Nephron (organoid): ENCODE measurements around the gene ZNF689.
"Not testable (repeated sequence)": the region's sequence is repeated elsewhere in the genome, so short reads cannot be mapped to it uniquely, and the experiment has no call there.

Experiments
- H3K27ac Mint-ChIP-seq, 3 experiments: 2 replicates each; pipeline ENCODE4 v1.8.0; 2020; ENCODE audit warnings: mixed read lengths in 3 of 3, mild to moderate bottlenecking in 2 of 3, moderate library complexity in 1 of 3
- H3K27me3 Mint-ChIP-seq: 2 replicates; pipeline ENCODE4 v1.8.0; 2021; ENCODE audit warnings: low read depth, mild to moderate bottlenecking, moderate library complexity, mixed read lengths
- H3K36me3 Mint-ChIP-seq: 2 replicates; pipeline ENCODE4 v1.8.0; 2020; ENCODE audit warnings: low read depth, mixed read lengths
- H3K4me1 Mint-ChIP-seq: 2 replicates; pipeline ENCODE4 v1.8.0; 2020; ENCODE audit warnings: mixed read lengths
- H3K4me3 Mint-ChIP-seq, 3 experiments: 2 replicates each; pipeline ENCODE4 v1.8.0; 2020; ENCODE audit warnings: mild to moderate bottlenecking in 3 of 3, mixed read lengths in 3 of 3, moderate library complexity in 2 of 3
- H3K9me3 Mint-ChIP-seq: 2 replicates; pipeline ENCODE4 v1.8.0; 2020; ENCODE audit warnings: mixed read lengths
- TF ChIP-seq, protein P1 (sequence below), 3 experiments: fragments of 200-600 bp; sonication (generic); IDR thresholded peaks; one replicate each; pipeline ENCODE4 v1.5.0; 2021; ENCODE audit warnings: antibody characterized with exemption in 3 of 3; ENCODE audit not compliant: unreplicated experiment in 3 of 3

Gene ZNF689

DNA sequence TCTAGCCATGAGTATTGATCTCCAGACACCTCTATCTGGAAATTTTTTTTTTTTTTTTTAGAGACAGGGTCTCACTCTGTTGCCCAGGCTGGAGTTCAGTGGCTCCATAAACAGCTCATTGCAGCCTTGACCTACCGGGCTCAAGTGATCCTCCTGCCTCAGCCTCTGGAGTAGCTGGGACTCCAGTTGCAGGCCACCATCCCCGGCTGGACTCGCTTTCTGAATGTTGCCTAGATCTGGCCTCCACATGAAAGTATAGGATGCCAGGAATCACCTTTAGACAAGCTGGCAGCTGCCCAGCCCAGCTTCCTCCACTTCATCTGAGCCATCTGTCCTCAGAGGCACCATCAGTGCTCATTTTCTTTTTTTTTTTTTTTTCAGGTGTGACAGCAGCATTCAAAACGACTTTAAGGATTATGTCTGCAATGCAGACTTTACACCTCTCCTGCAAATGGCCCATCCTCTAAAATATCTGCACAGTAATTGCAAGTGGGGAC is 34.2 kb upstream of the ZNF689 start:
- H3K27me3 Mint-ChIP-seq = peaks cover 8% of the 10 kb centered on the region
- H3K4me3 Mint-ChIP-seq = no peak overlapping the region
- H3K27ac Mint-ChIP-seq = no peak overlapping the region
- TF ChIP-seq, protein P1, sequence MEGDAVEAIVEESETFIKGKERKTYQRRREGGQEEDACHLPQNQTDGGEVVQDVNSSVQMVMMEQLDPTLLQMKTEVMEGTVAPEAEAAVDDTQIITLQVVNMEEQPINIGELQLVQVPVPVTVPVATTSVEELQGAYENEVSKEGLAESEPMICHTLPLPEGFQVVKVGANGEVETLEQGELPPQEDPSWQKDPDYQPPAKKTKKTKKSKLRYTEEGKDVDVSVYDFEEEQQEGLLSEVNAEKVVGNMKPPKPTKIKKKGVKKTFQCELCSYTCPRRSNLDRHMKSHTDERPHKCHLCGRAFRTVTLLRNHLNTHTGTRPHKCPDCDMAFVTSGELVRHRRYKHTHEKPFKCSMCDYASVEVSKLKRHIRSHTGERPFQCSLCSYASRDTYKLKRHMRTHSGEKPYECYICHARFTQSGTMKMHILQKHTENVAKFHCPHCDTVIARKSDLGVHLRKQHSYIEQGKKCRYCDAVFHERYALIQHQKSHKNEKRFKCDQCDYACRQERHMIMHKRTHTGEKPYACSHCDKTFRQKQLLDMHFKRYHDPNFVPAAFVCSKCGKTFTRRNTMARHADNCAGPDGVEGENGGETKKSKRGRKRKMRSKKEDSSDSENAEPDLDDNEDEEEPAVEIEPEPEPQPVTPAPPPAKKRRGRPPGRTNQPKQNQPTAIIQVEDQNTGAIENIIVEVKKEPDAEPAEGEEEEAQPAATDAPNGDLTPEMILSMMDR (IDR thresholded peaks at IDR 0.05; ENCODE audit: unreplicated experiment in 3 of 3) = no peak
- H3K9me3 Mint-ChIP-seq = no peaks in the 10 kb centered on the region
- no peaks in the 10 kb centered on the region for H3K4me1 Mint-ChIP-seq
- no peaks in the 10 kb centered on the region for H3K36me3 Mint-ChIP-seq

DNA sequence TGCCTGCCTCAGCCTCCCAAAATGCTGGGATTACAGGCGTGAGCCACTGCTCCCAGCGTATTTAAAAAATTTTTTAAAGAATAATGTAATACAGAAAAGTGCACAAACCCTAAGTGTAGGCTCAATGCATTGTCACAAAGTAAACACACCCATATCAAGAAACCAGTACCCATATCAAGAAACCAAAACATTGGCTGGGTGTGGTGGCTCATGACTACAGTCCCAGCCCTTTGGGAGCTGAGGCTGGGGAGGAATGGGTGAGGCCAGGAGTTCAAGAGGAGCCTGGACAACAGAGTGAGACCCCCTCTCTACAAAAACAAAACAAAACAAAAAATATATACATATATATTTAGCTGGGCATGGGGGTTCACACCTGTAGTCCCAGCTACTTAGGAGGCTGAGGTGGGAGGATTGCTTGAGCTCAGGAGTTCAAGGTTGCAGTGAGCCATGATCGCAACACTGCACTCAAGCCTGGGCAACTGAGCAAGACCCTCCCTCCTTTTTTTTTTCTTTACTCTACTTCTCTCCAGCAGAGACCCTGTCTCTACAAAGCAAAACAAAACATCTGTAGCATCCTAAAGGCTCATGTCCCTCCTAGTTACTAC is 31.3 kb upstream of the ZNF689 start:
- TF ChIP-seq, protein P1 (IDR thresholded peaks at IDR 0.05; ENCODE audit: unreplicated experiment in 3 of 3) = no peak
- Mint-ChIP-seq H3K27me3 (peaks cover 8% of the 10 kb centered on the region), H3K9me3 (no peaks in the 10 kb centered on the region), H3K4me1 (no peaks in the 10 kb centered on the region), H3K36me3 (no peaks in the 10 kb centered on the region), H3K27ac (no peak overlapping the region), H3K4me3 (no peak overlapping the region)

DNA sequence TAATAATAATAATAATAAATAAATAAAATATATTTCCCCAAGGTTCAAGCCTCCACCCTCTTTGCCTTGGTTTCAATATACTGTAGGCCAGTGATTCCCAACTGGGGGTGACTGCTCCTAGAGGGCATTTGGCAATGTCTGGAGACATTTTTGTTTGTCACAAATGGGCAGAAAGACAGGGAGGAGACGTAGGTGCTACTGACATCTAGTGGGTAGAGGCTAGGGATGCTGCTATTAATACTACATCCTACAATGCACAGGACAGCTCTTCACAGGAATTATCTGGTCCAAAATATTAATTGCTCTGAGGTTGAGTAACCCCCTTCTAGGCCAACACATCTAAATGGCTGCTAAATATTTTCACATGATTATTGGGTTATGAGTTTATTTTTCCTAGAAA is 27.8 kb upstream of the ZNF689 start:
- peaks cover 4% of the 10 kb centered on the region for H3K27me3 Mint-ChIP-seq
- peaks cover 15% of the 10 kb centered on the region for H3K4me1 Mint-ChIP-seq
- H3K4me3 Mint-ChIP-seq = peak overlapping the region in 2 of 3 experiments; percentile 54 to 66
- TF ChIP-seq, protein P1 (IDR thresholded peaks at IDR 0.05; ENCODE audit: unreplicated experiment in 3 of 3) = peak; percentile 47 to 57 (median 53)
- H3K27ac Mint-ChIP-seq = peak overlapping the region in 1 of 3 experiments; percentile 73
- H3K36me3 Mint-ChIP-seq = no peaks in the 10 kb centered on the region
- no peaks in the 10 kb centered on the region for H3K9me3 Mint-ChIP-seq

DNA sequence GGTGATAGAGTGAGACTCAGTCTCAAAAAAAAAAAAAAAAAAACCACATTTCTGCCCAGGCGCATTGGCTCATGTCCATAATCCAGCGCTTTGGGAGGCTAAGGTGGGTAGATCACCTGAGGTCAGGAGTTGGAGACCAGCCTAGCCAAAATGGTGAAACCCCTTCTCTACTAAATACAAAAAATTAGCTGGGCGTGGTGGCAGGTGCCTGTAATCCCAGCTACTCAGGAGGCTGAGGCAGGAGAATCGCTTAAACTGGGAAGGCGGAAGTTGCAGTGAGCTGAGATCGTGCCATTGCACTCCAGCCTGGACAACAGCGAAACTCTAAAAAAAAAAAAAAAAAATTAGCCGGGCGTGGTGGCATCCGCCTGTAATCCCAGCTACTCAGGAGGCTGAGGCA is 26.9 kb upstream of the ZNF689 start:
- not testable (repeated sequence) for H3K27ac Mint-ChIP-seq, H3K9me3 Mint-ChIP-seq, H3K36me3 Mint-ChIP-seq, H3K4me3 Mint-ChIP-seq, H3K27me3 Mint-ChIP-seq
- peaks cover 15% of the 10 kb centered on the region for H3K4me1 Mint-ChIP-seq

DNA sequence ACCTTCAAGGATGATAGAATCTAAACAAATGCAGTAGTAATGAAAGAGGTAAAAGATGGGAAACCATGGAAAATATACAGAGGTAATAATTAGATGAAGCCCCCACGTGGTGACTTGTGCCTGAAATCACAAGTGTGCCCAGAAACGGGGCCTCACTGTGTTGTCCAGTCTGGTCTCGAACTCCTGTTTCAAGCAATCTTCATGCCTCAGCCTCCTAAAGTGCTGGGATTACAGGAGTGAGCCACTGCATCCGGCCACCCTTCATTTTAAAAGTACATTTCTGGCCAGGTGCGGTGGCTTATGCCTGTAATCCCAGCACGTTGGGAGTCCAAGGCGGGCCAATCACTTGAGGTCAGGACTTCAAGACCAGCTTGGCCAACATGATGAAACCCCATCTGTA is 26.4 kb upstream of the ZNF689 start:
- Mint-ChIP-seq H3K4me3 (peak overlapping the region; percentile 25 to 35 (median 28)), H3K27ac (no peak overlapping the region), H3K4me1 (peaks cover 15% of the 10 kb centered on the region), H3K9me3 (no peaks in the 10 kb centered on the region), H3K36me3 (no peaks in the 10 kb centered on the region), H3K27me3 (peaks cover 4% of the 10 kb centered on the region)
- TF ChIP-seq, protein P1 (IDR thresholded peaks at IDR 0.05; ENCODE audit: unreplicated experiment in 3 of 3) = no peak

DNA sequence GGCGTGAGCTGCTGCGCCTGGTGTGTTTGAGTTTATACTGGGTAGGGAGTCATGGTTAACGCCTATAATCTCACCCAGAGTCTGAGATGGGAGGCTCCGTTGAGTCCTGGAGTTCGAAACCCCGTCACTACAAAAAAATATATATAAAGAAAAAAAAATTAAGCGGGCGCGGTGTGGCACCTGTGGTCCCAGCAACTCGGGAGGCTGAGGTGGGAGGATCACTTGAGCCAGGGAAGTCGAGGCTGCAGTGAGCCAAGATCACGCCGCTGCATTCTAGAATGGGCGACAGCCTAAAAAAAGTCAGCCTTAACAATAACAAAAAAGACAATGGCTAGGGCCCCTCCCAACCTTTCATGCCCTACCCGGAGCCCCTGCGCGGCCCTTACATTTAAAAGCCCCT is 23.3 kb upstream of the ZNF689 start:
- Mint-ChIP-seq H3K36me3 (no peaks in the 10 kb centered on the region), H3K27ac (peak overlapping the region; percentile 93 to 94 (median 94)), H3K27me3 (no peaks in the 10 kb centered on the region), H3K9me3 (no peaks in the 10 kb centered on the region), H3K4me1 (peaks cover 27% of the 10 kb centered on the region), H3K4me3 (peak overlapping the region; percentile 88 to 92 (median 92))
- TF ChIP-seq, protein P1 (IDR thresholded peaks at IDR 0.05; ENCODE audit: unreplicated experiment in 3 of 3) = no peak

DNA sequence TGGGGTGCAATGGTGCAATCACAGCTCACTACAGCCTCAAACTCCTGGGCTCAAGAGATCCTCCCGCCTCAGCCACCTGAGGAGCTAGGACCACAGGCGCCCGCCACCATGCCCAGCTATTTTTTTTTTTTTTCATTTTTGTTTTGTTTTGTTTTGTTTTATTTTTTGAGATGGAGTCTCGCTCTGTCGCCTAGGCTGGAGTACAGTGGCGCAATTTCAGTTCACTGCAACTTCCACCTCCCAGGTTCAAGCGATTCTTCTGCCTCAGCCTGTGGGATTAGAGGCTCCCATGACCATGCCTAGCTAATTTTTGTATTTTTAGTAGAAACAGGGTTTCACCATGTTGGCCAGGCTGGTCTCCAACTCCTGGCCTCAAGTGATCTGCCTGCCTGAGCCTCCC is 22.3 kb upstream of the ZNF689 start:
- not testable (repeated sequence) for H3K9me3 Mint-ChIP-seq, H3K27me3 Mint-ChIP-seq, H3K4me3 Mint-ChIP-seq

More for the DNA sequence above, 22.3 kb upstream of the ZNF689 start:
- not testable (repeated sequence) for H3K27ac Mint-ChIP-seq, H3K36me3 Mint-ChIP-seq
- H3K4me1 Mint-ChIP-seq = peaks cover 28% of the 10 kb centered on the region
